ACHN (cell line): Measurements from ENCODE around the gene NRP1.

Source experiments
- DNase-seq: peaks from one replicate; pipeline ENCODE4 v3.0.0-alpha.2; 2015
- in situ Hi-C: cut with HindIII; loops from 2 replicates; pipeline ENCODE4 v1.10.0; 2017; ENCODE audit warnings: low sequenced_read_pairs, low pct_ligation_motif_present, low pct_unique_long_range_greater_than_20kb

Gene NRP1

DNA sequence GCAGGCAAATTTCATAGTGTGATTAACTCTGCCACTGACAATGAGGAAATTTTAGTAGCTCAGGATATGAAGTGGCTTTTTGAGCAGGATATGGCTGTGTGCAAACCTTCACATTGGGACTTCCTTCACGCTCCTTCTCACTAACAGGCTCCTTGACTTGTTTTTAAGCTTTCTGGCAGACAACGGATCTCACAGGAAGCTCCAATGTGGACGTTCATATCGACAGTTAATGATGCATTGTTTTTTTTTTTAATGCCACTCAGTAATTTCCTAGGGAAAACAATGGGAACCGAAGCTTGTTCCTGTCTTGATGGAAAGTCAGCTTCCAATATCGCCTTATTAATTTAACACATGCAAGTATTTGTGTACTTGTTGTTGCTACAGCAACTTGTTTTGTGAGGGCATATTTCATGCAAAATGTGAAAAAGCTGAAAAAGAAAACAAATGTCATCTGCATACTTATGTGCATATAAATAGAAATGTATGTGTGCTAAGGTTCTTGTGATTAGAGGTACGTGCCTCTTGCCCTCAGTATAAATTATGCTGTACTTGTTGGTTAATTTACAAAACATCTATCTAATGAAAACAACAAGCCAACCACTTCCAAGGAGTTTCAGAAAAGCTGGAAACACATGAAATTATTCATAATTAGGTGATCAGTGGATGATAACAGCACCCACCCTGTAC is 84.7 kb downstream of the NRP1 start:
- DNase-seq, result no peak
- in situ Hi-C loops, result no loop called here

GRCh38 chr10:33249137-33249536 is 85.3 kb downstream of the NRP1 start:
- in situ Hi-C loops, result no loop called here
- DNase-seq, result no peak

GRCh38 chr10:33248638-33249037 is 85.8 kb downstream of the NRP1 start:
- peak; percentile 67 for DNase-seq
- in situ Hi-C loops, result no loop called here

- no peak for DNase-seq
- in situ Hi-C loops, result no loop called here
These were observed 87.1 kb downstream of the NRP1 start for GRCh38 chr10:33247221-33247922.

GRCh38 chr10:33245343-33245742 is 89.1 kb downstream of the NRP1 start:
- in situ Hi-C loops, result no loop called here
- no peak for DNase-seq

- no peak for DNase-seq
- in situ Hi-C loops, result no loop called here
These were observed 90.0 kb downstream of the NRP1 start for GRCh38 chr10:33244354-33244967.

- DNase-seq, result no peak
- in situ Hi-C loops, result no loop called here
These were observed 90.8 kb downstream of the NRP1 start for GRCh38 chr10:33243703-33244102.

- no peak for DNase-seq
- in situ Hi-C loops, result no loop called here
These were observed 91.5 kb downstream of the NRP1 start for GRCh38 chr10:33242931-33243330.

DNA sequence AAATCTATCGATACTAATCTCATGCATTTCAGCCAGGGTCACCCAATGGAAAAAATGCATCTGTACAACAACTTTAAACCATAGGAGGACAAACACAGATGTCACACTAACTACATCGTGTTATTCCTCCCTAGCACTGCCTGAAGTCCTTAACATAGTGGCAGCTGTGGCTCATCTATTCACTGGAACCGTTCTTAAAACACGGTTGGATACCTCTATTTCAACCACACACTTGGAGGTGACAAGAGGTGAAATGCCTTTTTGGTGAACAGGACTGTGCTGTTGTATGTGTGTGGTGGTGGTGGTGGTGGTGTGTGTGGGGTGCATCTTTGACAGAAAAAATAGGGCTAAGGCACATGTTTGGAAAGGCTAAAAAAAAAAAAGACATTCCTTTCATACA is 93.1 kb downstream of the NRP1 start:
- in situ Hi-C loops, result no loop called here
- peak; percentile 16 for DNase-seq

- in situ Hi-C loops, result no loop called here
- DNase-seq, result no peak
These were observed 93.5 kb downstream of the NRP1 start for GRCh38 chr10:33240931-33241330.

DNA sequence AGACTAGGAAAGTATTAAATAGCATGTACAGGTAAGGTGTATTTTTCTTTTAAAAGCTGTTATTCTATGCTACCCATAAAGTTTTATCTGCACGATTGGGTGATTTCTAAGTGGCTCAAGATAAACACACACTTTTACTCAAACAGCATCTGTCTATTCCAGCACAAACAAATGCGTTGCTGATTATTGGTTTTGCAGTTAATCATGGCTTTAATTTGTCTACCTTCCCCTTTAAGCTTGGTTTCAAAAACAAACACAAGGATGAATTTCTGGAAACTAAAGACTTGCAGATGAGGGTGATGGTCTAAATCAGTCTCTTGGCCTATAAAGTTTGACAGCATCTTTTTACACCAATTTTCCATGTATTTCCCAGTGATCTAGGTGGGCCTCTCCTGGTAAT is 94.2 kb downstream of the NRP1 start:
- DNase-seq, result no peak
- in situ Hi-C loops, result no loop called here

GRCh38 chr10:33239257-33239656 is 95.2 kb downstream of the NRP1 start:
- in situ Hi-C loops, result no loop called here
- DNase-seq, result no peak

DNA sequence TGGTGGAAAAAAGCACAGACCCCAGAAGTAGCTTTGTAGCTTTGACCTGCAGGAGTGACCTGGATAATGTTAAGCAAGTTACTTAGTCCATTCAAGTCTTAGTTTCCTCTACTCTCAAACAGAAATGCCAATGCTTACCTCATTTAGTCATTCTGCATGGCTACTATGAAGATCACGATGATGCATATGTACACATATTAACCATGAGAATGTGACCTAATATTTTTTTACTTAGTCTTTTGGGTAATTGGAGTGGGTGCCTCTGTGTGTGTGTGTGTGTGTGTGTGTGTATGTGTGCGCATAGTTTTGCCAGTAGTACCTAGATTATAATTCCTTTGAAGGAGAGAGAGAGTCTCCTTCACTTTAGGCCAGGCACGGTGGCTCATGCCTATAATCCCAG is 95.8 kb downstream of the NRP1 start:
- peak; percentile 83 for DNase-seq
- in situ Hi-C loops, result no loop called here

- in situ Hi-C loops, result no loop called here
- peak; percentile 98 for DNase-seq
These were observed 96.5 kb downstream of the NRP1 start for GRCh38 chr10:33237736-33238624.

GRCh38 chr10:33236916-33237315 is 97.6 kb downstream of the NRP1 start:
- in situ Hi-C loops, result no loop called here
- DNase-seq, result no peak

- in situ Hi-C loops, result no loop called here
- DNase-seq, result no peak
These were observed 98.5 kb downstream of the NRP1 start for GRCh38 chr10:33235951-33236350.

DNA sequence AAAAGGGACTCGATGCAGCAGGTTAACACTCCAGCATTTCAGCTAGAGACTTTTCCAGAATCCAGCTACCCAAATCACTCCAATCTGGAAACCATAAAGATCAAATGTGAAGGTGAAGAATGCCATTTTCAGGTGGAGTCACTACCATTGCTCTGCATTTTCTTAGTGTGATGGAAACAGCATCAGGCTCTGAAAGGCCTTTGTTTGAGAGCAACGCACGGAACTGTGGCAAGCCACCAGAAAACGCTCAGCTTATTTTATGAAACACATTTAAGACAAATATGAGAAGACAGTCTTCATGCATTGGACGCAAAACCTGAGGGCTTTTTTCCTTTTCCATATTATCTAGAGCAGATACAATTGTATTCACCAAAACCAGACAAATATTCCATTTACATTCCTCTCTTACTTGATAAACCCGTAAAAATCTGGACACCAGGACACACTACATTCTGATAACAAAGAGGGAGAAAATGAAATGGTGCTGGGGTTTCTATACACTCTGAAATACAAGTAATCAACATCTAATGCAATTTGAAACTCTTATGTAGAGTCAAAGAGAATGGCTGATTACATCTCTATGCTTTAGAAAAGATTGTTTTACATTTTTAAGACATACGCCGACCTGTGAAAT is 99.1 kb downstream of the NRP1 start:
- in situ Hi-C loops, result no loop called here
- DNase-seq, result no peak

GRCh38 chr10:33234831-33235237 is 99.6 kb downstream of the NRP1 start:
- in situ Hi-C loops, result no loop called here
- no peak for DNase-seq

DNA sequence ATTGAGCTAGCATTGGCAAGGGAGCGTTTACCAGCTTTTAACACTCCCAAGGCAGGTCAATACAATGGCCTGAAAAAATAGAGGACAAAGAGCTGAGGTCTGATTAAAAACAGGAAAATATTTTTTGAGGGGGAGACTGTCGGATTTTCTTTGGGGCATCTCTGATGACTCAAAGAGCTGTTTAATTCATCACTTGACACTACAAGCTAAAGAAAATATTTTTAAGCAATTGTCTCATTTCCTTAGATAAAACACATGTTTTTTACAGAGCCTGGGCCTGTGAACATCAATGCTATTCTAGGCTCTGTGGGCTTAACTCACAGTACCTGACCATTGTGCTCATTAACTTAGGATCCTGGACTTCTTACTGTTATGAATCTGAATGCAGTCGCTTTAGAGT is 100.8 kb downstream of the NRP1 start:
- no peak for DNase-seq
- in situ Hi-C loops, result no loop called here
